SKM-1 (cell line): ENCODE measurements around the gene FAM237A.

Source experiments
- DNase-seq: peaks from one replicate; lab custom pipeline; 2025; ENCODE audit not compliant: unreplicated experiment; lab: John Stamatoyannopoulos, UW

Gene FAM237A

GRCh38 chr2:206688453-206688852 lies 46.2 kb downstream of the FAM237A start:
- DNase-seq: no peak

- no peak for DNase-seq
Observed at GRCh38 chr2:206688990-206689389, 46.7 kb downstream of the FAM237A start.

- no peak for DNase-seq
Observed at GRCh38 chr2:206692971-206693370, 50.7 kb downstream of the FAM237A start.

GRCh38 chr2:206693399-206694137 lies 51.3 kb downstream of the FAM237A start:
- DNase-seq: peak; percentile 47

DNA sequence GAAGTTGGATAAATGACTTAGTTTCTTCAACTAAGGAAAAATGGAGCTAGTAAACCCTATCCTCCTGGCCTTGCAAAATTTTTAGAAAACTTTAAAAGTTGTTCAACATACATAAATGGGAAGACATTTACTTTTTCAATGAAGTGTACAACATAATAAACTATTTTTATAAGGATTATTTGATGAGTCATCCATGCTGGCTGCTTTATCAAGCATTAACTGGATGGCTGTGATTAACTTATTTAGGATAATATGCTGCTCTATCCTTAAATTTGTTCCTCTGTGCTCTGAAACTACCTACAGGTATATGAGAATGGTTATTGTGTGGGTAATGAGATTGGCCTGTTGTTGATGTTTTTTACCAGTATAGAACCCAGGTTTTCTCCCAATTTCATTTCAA lies 54.6 kb downstream of the FAM237A start:
- DNase-seq: no peak

- DNase-seq: no peak
Observed at GRCh38 chr2:206698811-206699210, 56.5 kb downstream of the FAM237A start.
